Heart right ventricle (tissue), 16 donors: ENCODE results near the gene LRRC51. TPM values are rescaled to one million over a fixed set of nuclear protein-coding genes. Genes with fewer than 3 reads are reported as not detected.

Source experiments
- ATAC-seq, 8 donors: fragments of 200-7000 bp; cut with Tn5 transposase; one replicate each; pipeline ENCODE4 v1.9.1; 2020; ENCODE audit warnings: mild to moderate bottlenecking in 8 of 8, moderate library complexity in 8 of 8, moderate number of reproducible peaks in 1 of 8
- DNase-seq, 2 donors: peaks; one replicate each; pipeline ENCODE4 v3.0.0-alpha.2; 2020
- H3K27ac ChIP-seq, 10 donors: fragments of 200-600 bp; sonication (generic) in 2 of 10; one replicate each; pipeline versions ENCODE4 v1.5.0 to v1.8.0; 2020 to 2022; ENCODE audit warnings: mild to moderate bottlenecking in 3 of 10
- H3K27me3 ChIP-seq, 7 donors: fragments of 200-600 bp; one replicate each; pipeline ENCODE4 v1.8.0; 2021 to 2022; ENCODE audit warnings: mild to moderate bottlenecking in 2 of 7
- H3K36me3 ChIP-seq, 9 donors: fragments of 200-600 bp; sonication (generic) in 1 of 9; one replicate each; pipeline versions ENCODE4 v1.5.0 to v1.8.0; 2020 to 2022; ENCODE audit warnings: mild to moderate bottlenecking in 2 of 9
- H3K4me1 ChIP-seq, 9 donors: fragments of 200-600 bp; sonication (generic) in 1 of 9; one replicate each; pipeline versions ENCODE4 v1.5.0 to v1.8.0; 2020 to 2022; ENCODE audit warnings: mild to moderate bottlenecking in 4 of 9
- H3K4me3 ChIP-seq, 10 donors: fragments of 200-600 bp; sonication (generic) in 2 of 10; one replicate each; pipeline versions ENCODE4 v1.5.0 to v1.8.0; 2020 to 2022; ENCODE audit warnings: mild to moderate bottlenecking in 7 of 10, moderate library complexity in 2 of 10
- H3K9me3 ChIP-seq, 11 donors: fragments of 200-600 bp in 10 of 11; sonication (generic) in 2 of 11; one replicate each; pipeline versions ENCODE4 v1.5.0 to v1.8.0; 2013 to 2022; ENCODE audit warnings: mild to moderate bottlenecking in 2 of 11, control low read depth in 1 of 11, moderate library complexity in 1 of 11
- CTCF ChIP-seq, 9 donors: fragments of 200-600 bp; sonication (generic) in 2 of 9; IDR thresholded peaks; one replicate each; pipeline versions ENCODE4 v1.5.0 to v1.8.0; 2021 to 2022; ENCODE audit warnings: antibody characterized with exemption in 9 of 9, mild to moderate bottlenecking in 5 of 9, moderate library complexity in 1 of 9
- WGBS, 2 donors: extraction: QIAGEN DNeasy Blood & Tissue Kit; methylation state at CpG; one replicate each; pipeline ENCODE4 v1.1.7; 2013; ENCODE audit warnings: inconsistent platforms in 1 of 2; 5-methylcytosine and 5-hydroxymethylcytosine counted together
- intact Hi-C, 10 donors: fragments of 100-400 bp; cut with DNase I; formaldehyde crosslinking; loops; one replicate each; pipeline versions ENCODE4 v1.11.1 to v1.14.2; 2022
- long read RNA-seq, 3 donors: library from polyadenylated mRNA; unstranded; transcript quantifications; one replicate each; pipeline ENCODE4 v2.0.0, GENCODE V29; 2020 to 2021
- polyA plus RNA-seq, 2 donors: library from polyadenylated mRNA; stranded (reverse); fragments of 200-250 nt; gene quantifications; one replicate each; pipeline ENCODE4 v1.2.3, GENCODE V29; 2013
- total RNA-seq, 10 donors: library from RNA; stranded (reverse); fragmentation: NEBNext Ultra II Directional in 3 of 10; extraction: Animal tissue kit (Norgen Biotek cat#: 25700) in 3 of 10; gene quantifications; one replicate each; pipeline versions ENCODE4 v1.2.1 to v1.2.4, GENCODE V29; 2021 to 2023
- donor health status: Arrhythmogenic right ventricular cardiomyopathy.
- donor health status: ischemic (EF 13 %, LVEDD 7.1; RV severe dilation, severe dysfunction).
- donor health status: healthy with polysubstance abuse.
- donor health status: DM: no; HTN: yes; CAD: no.
- donor health status: DM: no; HTN: no; CAD: no.
- donor health status: ischemic (EF 25% LVEDD 6.9; RV normal size, moderate dysfunction).
- donor health status: ischemic (EF 25% LVEDD 5.7; RV mildly dilated, moderate dysfunction).
- donor health status: healthy.
- donor health status: DM: yes; HTN: yes; CAD: no.
- donor health status: Ischemic cardiomyopathy.
- donor health status: ischemic (EF 35%, LVEDD 5.7; RV mildly dilated, moderate dysfunction).
- donor health status: nonischemic (EF 11% LVEDD 7.7; RV severe dilation, severe dysfunction).
- donor health status: DM: yes; HTN: yes; CAD: no.
- donor health status: PGD.
- donor health status: ischemic (EF 29% LVEDD 5.4; RV normal size, mild dysfunction).
- donor health status: nonischemic (EF 23%, LVEDD 6.1; RV moderate dilation, normal function).

Gene LRRC51
- 1 to 10 TPM; 2.3 to 9.1 (median 4.7) TPM for total RNA-seq
- polyA plus RNA-seq, result 1 to 10 TPM; 2.5 to 2.8 TPM
- long read RNA-seq, donor 1, partial matches to known transcripts, result 0 of 1 reads
- long read RNA-seq, donor 1, other reads (novel, unspliced or antisense), result 0 of 1 reads
- long read RNA-seq, donor 2, partial matches to known transcripts, result 0 of 1 reads
- long read RNA-seq, donor 2, other reads (novel, unspliced or antisense), result 0 of 1 reads
- long read RNA-seq, donor 3, partial matches to known transcripts, result 0 of 3 reads
- long read RNA-seq, donor 3, other reads (novel, unspliced or antisense), result 0 of 3 reads

- Histone ChIP-seq H3K27me3 (no peaks in the 10 kb centered on the region), H3K27ac (peak within 1 kb of the TSS; percentile 67 to 95 (median 87)), H3K36me3 (peaks cover 0 to 22% (median 0%) of the 10 kb centered on the region in 9 donors), H3K4me1 (peaks cover 0 to 39% (median 15%) of the 10 kb centered on the region in 9 donors), H3K9me3 (no peaks in the 10 kb centered on the region), H3K4me3 (peak within 1 kb of the TSS; percentile 43 to 89 (median 74))
- WGBS, 2 donors, result 1% methylated on average over 60 of the region's 60 CpGs
- ATAC-seq (peak; percentile 97 to 99 (median 98)), DNase-seq (peak; percentile 97 to 100)
- intact Hi-C loops, result loop anchor here in 6 of 10 donors (1.0 to 2.0 kb wide), 4 partner anchors 32 to 40 kb away; partner anchors contain the start of gene ANAPC15 (in 3 of the 6)
- no peak for TF ChIP-seq CTCF (IDR thresholded peaks at IDR 0.05)
Measured at GRCh38 chr11:72080326-72081183, at the start of gene LRRC51, which contains the start of gene NUMA1. Gene LRRC51 (plus strand): TSS chr11:72080850. CDS start chr11:72089084, 8,234 bp downstream. Gene NUMA1 (minus strand): TSS chr11:72080542. CDS start chr11:72035943, 44,599 bp downstream.

GRCh38 chr11:72036687-72037086 lies 44.0 kb upstream of the LRRC51 start:
- WGBS, 2 donors, result 38 to 42% methylated on average over 3 of the region's 3 CpGs

GRCh38 chr11:72037554-72038311 lies 42.9 kb upstream of the LRRC51 start:
- Histone ChIP-seq H3K27ac (peak overlapping the region in 9 of 10 donors; percentile 92 to 99 (median 96)), H3K9me3 (no peaks in the 10 kb centered on the region), H3K4me3 (peak overlapping the region in 8 of 10 donors; percentile 3 to 80 (median 66)), H3K4me1 (peaks cover 27 to 82% (median 69%) of the 10 kb centered on the region in 9 donors), H3K27me3 (no peaks in the 10 kb centered on the region), H3K36me3 (peaks cover 0 to 43% (median 20%) of the 10 kb centered on the region in 9 donors)
- DNase-seq (peak in 1 of 2 donors; percentile 34), ATAC-seq (no peak)
- WGBS, 2 donors, result 44% methylated on average over 4 of the region's 4 CpGs
- intact Hi-C loops, result no loop called here
- no peak for TF ChIP-seq CTCF (IDR thresholded peaks at IDR 0.05)

More at GRCh38 chr11:72036687-72037086, 44.0 kb upstream of the LRRC51 start:
- H3K4me1 ChIP-seq, result peaks cover 27 to 80% (median 69%) of the 10 kb centered on the region in 9 donors
- no peak overlapping the region for H3K4me3 ChIP-seq
- TF ChIP-seq CTCF (IDR thresholded peaks at IDR 0.05), result no peak
- H3K9me3 ChIP-seq, result no peaks in the 10 kb centered on the region
- ATAC-seq (no peak), DNase-seq (no peak)
- intact Hi-C loops, result no loop called here
- H3K36me3 ChIP-seq, result peaks cover 0 to 53% (median 20%) of the 10 kb centered on the region in 9 donors
- H3K27me3 ChIP-seq, result no peaks in the 10 kb centered on the region
- peak overlapping the region in 2 of 10 donors; percentile 50 to 96 for H3K27ac ChIP-seq
